22Rv1 (cell line): Measurements from ENCODE around the gene TNFRSF18.
A peak's percentile ranks its signal among the peaks of the same experiment; 100 is the strongest.

Experiments
- H3K27ac ChIP-seq: fragments of 450-650 bp; 2 replicates; pipeline ENCODE4 v1.5.1; 2017
- ZFX ChIP-seq: fragments of 450-650 bp; IDR thresholded peaks from 2 replicates; pipeline ENCODE4 v1.6.1; 2017; ENCODE audit warnings: antibody characterized with exemption, borderline replicate concordance
- TF ChIP-seq, protein P1 (sequence below): fragments of 450-650 bp; IDR thresholded peaks from 2 replicates; pipeline ENCODE4 v1.5.1; 2017; ENCODE audit warnings: mild to moderate bottlenecking

Gene TNFRSF18

DNA sequence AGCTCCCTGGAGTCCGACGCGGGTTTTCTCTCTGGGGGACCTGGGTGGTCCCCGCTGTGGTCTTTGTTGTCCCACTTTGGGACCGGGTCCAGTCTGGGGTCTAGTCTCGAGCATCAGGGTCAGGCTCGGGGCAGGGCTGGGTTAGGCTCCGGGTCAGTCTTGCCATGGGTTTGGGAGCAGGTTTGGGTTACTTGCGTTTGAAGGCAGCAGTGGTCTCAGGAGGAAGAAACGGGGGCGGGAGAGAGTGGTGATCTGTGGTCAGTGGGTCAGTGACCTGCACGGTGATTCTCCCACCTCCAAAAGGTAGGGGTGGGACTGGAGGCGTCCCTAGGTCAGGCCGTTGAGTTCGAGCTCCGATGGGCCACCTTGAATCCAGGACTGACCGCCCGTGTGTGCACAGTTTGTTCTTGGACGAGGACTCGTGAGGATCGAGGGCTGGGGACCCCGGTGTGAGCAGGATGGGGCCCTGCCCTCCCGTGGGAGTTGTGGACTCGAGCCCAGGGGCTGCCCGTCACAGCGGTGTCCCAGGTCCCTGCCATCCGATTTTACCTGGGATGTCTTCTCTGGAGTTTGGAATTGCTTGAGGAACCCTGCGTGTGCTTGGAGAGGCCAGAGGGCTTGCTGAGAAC, 27.9 kb upstream of the TNFRSF18 start:
- TF ChIP-seq, protein P1, sequence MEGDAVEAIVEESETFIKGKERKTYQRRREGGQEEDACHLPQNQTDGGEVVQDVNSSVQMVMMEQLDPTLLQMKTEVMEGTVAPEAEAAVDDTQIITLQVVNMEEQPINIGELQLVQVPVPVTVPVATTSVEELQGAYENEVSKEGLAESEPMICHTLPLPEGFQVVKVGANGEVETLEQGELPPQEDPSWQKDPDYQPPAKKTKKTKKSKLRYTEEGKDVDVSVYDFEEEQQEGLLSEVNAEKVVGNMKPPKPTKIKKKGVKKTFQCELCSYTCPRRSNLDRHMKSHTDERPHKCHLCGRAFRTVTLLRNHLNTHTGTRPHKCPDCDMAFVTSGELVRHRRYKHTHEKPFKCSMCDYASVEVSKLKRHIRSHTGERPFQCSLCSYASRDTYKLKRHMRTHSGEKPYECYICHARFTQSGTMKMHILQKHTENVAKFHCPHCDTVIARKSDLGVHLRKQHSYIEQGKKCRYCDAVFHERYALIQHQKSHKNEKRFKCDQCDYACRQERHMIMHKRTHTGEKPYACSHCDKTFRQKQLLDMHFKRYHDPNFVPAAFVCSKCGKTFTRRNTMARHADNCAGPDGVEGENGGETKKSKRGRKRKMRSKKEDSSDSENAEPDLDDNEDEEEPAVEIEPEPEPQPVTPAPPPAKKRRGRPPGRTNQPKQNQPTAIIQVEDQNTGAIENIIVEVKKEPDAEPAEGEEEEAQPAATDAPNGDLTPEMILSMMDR: no peak
- no peak for TF ChIP-seq ZFX
- H3K27ac ChIP-seq: no peak overlapping the region

DNA sequence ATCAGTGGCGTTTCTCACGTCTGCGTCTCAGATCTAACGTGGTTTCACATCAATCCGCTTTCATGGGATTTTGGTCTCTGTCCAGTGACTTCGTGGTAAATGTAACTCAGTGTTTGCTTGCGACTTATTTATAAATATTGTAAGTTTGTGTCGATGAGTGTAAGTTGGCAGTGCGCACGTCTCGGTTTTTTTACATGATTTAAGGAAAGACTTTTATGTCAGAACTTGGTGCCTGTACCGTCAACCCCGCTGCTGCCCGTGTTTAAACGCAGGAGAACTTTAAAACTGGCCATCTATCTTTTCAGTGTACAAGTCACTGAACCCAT, 27.1 kb upstream of the TNFRSF18 start:
- TF ChIP-seq, protein P1: no peak
- TF ChIP-seq ZFX: no peak
- no peak overlapping the region for H3K27ac ChIP-seq

DNA sequence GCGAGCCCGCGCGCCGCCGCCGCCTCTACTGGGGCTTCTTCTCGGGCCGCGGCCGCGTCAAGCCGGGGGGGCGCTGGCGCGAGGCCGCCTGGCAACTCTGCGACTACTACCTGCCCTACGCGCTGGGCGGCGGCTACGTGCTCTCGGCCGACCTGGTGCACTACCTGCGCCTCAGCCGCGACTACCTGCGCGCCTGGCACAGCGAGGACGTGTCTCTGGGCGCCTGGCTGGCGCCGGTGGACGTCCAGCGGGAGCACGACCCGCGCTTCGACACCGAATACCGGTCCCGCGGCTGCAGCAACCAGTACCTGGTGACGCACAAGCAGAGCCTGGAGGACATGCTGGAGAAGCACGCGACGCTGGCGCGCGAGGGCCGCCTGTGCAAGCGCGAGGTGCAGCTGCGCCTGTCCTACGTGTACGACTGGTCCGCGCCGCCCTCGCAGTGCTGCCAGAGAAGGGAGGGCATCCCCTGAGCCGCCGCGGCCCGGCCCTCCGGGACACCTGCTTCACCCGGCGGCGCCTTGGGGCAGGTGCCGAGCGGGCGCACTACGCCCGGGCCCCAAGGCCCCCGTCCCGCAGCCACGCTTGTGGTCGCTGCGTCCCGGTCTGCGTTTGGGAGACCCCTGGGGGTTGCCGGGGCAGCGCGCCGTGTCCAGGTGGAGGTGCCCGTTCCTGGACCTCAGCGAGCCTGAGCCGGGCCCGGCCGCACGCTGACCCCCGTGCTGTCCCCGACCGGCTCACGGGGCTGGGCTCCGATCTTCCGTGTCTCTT, 26.6 kb upstream of the TNFRSF18 start:
- peak overlapping the region; percentile 84 for H3K27ac ChIP-seq
- TF ChIP-seq, protein P1: no peak
- no peak for TF ChIP-seq ZFX

DNA sequence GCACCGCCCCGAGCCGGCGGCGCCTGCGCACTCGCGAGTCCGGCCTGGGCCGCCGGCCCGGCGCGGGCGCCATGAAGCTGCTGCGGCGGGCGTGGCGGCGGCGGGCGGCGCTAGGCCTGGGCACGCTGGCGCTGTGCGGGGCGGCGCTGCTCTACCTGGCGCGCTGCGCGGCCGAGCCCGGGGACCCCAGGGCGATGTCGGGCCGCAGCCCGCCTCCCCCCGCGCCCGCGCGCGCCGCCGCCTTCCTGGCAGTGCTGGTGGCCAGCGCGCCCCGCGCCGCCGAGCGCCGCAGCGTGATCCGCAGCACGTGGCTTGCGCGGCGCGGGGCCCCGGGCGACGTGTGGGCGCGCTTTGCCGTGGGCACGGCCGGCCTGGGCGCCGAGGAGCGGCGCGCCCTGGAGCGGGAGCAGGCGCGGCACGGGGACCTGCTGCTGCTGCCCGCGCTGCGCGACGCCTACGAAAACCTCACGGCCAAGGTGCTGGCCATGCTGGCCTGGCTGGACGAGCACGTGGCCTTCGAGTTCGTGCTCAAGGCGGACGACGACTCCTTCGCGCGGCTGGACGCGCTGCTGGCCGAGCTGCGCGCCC, 25.9 kb upstream of the TNFRSF18 start, which contains the start of gene B3GALT6:
Gene B3GALT6 (plus strand): TSS at position 30 of the 588 bp plus-strand sequence. CDS start 42 bp downstream, at position 72.
- H3K27ac ChIP-seq: peak within 1 kb of the TSS; percentile 84
- TF ChIP-seq, protein P1: no peak
- TF ChIP-seq ZFX: no peak

DNA sequence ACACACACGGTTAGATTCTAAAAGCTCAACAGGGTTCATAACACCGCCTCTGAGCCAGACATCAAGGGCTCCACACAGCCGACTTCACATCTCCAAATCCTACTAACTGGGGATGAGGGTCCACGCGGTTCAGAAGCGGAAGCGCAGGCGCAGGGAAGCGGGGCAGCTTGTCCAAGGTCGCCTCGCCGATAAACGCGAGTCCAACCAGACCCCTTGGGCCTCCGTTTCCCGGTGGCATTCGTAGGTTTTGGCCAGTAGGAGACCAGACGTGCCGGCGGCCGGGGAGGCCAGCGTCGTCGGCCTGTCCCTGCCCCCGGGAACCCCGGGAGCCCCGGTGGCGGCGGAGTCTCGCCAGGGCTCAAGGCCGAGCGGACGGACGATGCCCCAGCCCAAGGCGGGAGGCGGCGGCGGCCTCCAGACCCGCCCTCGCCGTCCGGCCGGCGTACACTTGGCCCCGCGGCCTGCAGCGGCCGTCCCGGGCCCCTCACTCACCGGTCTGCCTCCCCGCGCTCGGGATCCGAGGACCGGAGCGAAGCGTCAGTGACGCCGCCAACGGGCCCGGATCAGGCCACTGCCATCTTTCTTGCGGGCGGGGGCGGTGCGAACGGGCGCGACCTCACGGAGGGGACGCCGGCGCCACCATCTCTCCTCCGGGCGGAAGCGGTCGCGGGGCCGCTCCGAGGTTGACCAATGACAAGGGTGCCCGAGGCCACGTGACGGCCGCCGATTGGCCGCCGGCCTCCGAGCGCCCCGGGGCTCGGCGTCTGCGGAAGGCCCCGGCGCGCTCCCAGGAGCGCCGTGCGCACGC, 25.2 kb upstream of the TNFRSF18 start, which contains the start of gene SDF4:
Gene SDF4 (minus strand): TSS at position 602 of the 808 bp plus-strand sequence. CDS start 3,229 bp downstream, outside the sequence.
- peak within 1 kb of the TSS; percentile 84 for H3K27ac ChIP-seq
- TF ChIP-seq, protein P1: no peak
- TF ChIP-seq ZFX: no peak

DNA sequence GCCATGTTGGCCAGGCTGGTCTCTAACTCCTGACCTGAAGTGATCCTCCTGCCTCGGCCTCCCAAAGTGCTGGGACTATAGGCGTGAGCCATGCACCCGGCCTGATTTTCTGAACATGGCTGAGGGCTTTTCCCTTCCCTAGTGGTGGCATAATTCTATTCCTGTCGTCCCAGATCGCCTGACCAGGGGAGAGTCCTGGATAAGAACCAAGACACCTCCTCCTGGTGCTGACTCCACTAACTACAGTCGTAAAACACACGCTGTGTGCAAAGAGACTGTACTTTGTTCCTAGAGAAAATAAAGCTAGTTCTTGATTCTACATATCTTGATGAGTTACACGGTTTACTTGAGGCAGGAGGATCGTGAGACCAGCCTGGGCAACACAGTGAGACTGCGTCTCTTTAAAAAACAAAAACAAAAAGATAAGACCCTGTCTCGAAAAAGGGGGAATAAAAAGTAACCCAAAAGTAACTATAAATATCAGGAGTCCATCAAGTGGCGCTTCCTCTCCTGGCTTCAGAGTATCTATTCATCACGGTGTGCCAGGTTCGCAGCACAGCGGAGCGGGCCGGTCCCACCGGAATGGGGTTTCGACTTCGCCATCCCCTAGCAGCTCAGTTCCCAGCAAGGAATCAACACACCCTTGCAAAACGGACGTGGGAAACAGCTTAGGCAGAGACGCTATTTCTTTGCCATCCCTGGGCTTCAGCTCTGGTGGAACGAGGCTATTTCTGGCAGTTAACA, 24.4 kb upstream of the TNFRSF18 start:
- TF ChIP-seq ZFX: no peak
- TF ChIP-seq, protein P1: peak; percentile 28
- H3K27ac ChIP-seq: peak overlapping the region; percentile 84
